HG03280 (cell line): ENCODE results near the gene GALNT13.

Experiments
- ATAC-seq: cut with Tn5 transposase; IDR thresholded peaks from one replicate; pipeline ENCODE4 v1.9.1; 2021; ENCODE audit warnings: mild to moderate bottlenecking, moderate library complexity; ENCODE audit not compliant: unreplicated experiment

Gene GALNT13

DNA sequence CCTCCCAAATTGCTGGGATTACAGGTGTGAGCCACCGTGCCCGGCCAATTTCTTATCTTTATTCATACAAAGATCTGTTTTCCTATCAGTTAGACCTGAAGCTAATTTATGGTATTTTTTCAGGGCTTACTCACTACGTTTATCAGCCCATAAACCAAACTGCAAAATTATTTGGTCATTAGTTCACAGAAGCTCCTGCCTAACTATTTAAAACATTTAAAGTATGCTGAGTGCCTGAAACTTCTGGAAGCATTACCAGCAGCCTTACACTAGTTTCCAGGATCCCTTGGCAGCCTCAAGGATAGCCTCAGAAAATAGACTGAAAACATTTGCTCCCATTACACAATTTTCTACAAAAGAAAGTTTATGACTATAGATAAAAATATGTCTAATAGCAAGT is 68.8 kb downstream of the GALNT13 start:
- ATAC-seq = no peak

GRCh38 chr2:153944800-153945199 is 73.1 kb downstream of the GALNT13 start:
- no peak for ATAC-seq

- no peak for ATAC-seq
Measured at GRCh38 chr2:153946036-153946435, 74.3 kb downstream of the GALNT13 start.

- no peak for ATAC-seq
Measured at GRCh38 chr2:153953761-153954160, 82.0 kb downstream of the GALNT13 start.

- ATAC-seq = no peak
Measured at GRCh38 chr2:153963256-153963655, 91.5 kb downstream of the GALNT13 start.

DNA sequence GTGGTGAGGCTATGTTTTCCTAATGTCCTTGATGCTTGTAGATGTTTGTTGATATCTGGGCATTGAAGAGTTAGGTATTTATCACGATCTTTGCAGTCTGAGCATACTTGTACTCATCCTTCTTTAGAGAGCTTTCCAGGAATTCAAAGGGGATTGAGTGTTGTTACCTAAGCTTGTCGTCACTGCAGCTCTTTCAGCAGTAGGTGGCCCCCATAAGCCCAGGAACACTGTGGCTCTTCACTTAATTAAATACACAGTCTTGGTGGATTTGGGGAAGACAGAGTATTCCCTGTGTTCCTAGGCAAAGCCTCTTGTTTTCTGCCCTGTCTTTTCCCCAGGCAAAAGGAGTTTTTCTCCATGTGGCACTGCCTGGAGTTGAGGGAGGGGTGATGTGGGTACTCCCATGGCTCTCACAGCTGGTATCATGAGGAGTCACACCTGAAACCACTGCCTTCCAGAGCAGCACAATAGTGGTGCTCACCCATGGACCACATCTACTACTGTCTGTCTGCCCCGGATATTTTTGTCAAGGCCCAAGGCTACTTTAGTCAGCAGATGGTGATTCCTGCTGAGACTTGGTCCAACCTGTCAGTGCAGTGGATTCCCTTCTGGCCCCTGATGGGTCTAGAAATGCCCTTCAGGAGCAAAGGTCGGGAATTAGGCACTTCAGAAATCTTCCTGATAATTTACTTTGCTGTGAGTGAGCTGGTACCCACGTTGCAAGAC is 95.7 kb downstream of the GALNT13 start:
- ATAC-seq = no peak

GRCh38 chr2:153971250-153971649 is 99.5 kb downstream of the GALNT13 start:
- no peak for ATAC-seq

DNA sequence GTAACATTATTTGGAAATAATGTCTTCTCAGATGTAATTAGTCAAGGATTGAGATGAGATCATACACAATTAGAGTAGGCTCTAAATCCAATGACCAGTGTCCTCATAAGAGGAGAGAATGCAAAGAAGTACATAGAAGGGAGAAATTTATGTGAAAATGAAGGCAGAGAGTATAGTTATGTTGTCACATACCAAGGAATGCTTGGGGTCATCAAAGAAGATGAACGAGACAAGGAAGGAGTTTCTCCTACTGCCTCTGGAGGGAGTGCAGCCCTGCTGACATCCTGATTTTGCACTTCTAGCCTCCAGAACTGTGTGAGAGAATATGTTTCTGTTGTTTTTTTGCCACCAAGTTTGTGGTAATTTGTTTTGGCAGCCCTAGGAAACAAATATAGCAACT is 100.1 kb downstream of the GALNT13 start:
- ATAC-seq = no peak

DNA sequence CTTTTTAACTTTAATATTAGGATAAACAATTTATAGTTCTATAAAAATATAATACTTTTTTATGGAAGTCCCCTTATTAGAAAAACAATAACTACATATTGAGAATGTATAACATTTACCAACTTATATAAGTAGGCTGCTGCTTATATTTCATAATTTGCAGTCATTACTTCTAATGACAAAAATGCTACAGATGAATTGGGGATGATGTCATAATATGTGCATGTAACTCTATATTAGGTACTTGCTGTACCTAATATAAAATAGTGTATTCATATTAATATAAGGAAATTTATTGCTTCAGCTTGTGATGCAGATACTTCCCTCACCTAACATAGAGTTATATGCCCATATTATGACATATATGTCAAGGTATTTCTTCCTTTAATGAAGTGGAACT is 100.7 kb downstream of the GALNT13 start:
- ATAC-seq = no peak

GRCh38 chr2:153986488-153987229 is 114.9 kb downstream of the GALNT13 start:
- no peak for ATAC-seq

GRCh38 chr2:153990771-153991170 is 119.0 kb downstream of the GALNT13 start:
- no peak for ATAC-seq

DNA sequence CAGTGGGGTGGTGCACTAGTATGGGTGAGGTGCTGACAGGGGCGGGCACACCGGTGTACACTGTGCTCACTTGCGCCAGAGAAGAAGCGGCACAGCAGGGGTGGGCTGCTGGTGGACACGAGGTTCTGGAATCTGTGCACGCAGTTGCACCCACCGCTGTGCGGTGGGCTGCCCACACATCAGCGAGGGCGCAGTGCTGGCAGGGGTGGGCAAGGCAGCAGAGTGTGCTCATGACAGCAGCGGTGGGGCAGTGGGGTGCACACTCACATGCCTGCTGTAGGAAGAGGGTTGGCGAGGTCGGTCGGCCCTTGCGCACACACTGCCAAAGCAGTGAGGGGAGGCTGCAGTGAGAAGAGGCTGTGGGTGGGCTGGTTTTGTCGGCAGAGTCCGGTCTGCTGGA is 141.8 kb downstream of the GALNT13 start:
- ATAC-seq = no peak

- ATAC-seq = no peak
Measured at GRCh38 chr2:154015233-154015632, 143.5 kb downstream of the GALNT13 start.

GRCh38 chr2:154029504-154029903 is 157.8 kb downstream of the GALNT13 start:
- no peak for ATAC-seq

DNA sequence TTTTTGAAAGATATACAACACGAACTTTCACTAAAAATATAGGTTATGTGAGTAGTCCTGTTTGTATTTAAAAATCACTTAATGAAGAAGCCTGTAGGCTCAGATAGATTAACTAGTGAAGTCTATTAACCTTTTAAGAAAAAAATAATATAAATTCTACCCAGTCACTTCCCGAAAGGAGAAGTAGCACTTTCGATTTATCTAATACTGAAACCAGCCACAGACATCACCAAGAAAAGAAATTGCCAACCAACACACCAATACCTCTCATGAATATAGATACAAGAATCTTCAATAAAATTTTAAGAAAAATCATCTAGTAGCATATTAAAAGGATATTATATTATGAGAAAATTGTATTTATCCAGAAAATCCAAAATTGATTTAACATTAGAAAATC is 160.5 kb downstream of the GALNT13 start:
- ATAC-seq = no peak

- ATAC-seq = no peak
Measured at GRCh38 chr2:154046493-154046892, 174.8 kb downstream of the GALNT13 start.

DNA sequence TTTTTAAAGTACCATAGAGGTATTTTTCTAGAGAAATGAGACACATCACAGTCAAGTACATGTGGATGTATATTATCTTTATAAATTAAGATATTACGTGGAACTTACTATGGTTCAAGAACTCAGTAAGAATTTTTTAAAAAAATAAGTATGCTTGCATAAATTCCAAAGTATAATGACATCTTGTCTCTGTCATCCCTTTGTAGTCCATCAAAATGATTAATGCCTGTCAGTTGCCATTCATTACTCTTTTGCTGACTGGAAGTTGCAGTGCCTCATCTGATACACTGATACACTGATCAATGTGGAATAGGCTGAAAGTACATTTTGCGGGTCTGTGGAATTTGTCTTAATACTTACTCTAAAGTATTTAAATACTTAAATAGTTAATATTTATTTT is 177.2 kb downstream of the GALNT13 start:
- ATAC-seq = no peak

GRCh38 chr2:154049561-154049960 is 177.8 kb downstream of the GALNT13 start:
- no peak for ATAC-seq

- ATAC-seq = no peak
Measured at GRCh38 chr2:154067124-154067523, 195.4 kb downstream of the GALNT13 start.

- ATAC-seq = no peak
Measured at GRCh38 chr2:154078926-154079325, 207.2 kb downstream of the GALNT13 start.

GRCh38 chr2:154092571-154092970 is 220.8 kb downstream of the GALNT13 start:
- no peak for ATAC-seq

GRCh38 chr2:154093856-154094255 is 222.1 kb downstream of the GALNT13 start:
- no peak for ATAC-seq
